ENCODE data around the gene TIMM9.
A peak's percentile ranks its signal among the peaks of the same experiment; 100 is the strongest.
"Not testable (repeated sequence)": the region's sequence is repeated elsewhere in the genome, so short reads cannot be mapped to it uniquely, and the experiment has no call there.

Gene TIMM9

DNA sequence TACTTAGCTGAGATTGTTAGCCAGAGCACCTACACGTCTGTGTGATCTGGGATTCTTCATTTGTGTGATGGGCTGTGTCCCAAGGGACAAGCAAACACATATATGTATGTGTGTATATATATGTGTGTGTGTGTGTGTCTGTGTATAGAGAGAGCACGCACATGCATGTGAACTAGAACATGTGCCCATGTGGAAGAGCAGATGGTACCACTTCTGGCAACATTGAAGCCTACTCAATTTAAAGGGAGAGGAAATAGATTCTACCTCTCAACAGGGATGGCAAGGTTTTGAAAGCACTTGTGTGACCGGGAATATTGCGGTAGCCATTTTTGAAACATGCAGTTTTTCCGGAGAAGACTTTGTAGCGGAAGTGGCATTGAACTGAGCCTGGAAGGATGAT is 30.2 kb downstream of the TIMM9 start:
- no peak for DNase-seq

DNA sequence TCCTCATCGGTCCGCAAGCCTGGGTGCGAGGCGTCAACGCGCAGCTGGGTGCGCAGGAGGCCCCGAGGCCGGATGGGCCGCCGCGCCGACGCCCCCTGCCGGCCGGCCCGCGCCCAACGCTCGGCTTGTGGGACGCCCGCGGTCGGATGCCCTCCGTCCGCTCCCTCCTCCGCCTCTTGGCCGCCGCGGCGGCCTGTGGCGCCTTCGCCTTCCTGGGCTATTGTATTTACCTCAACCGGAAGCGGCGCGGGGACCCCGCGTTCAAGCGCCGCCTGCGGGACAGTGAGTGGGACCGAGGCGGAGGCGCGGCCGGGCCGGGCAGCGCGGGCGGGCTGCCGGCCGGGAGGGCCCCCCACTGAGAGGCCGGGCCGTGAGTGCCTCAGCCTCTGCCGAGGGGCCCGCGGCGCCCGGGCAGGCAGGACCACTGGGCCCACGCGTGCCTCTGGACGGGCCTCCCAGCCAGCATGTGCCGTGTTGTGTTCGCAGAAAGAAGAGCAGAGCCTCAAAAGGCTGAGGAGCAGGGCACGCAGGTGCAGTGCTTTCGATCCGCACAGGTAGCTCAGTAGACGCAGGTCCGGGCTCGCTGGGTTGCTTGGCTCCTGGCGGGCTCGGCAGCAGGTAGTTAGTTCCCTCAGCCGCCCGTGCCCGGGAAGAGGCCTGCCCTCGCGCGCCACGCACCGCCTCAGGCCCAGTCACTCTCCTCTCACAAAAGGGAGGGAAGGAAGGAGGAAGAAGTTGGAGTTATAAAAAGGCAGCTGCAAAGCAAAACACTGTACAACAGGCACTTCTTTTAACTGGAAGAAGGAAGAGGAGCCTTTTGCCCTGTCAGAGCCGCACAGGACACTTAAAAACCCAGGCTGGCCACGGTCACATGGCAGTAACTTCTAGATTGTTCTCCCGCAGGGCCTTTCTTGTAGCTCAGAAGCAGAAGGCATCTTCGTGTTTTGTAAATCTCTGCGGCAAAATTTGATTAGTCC is 31.2 kb downstream of the TIMM9 start, which contains the start of gene TOMM20L:
Gene TOMM20L, plus strand, starts transcription at position 119 of the 977 bp plus-strand sequence. Its CDS starts 28 bp downstream, at position 147.
- peak; percentile 54 for DNase-seq

DNA sequence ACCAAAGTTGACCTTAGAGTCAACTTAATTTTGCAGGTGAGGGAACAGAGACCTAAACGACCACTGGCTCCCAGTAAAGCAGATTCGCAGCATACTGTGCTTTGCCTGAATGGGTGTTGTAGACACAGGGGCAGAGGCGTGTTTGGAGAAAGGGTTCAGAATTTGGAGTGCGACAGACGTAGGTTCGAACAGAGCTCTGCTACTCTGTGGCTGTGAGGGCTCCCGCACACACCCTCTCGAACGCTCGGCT is 31.8 kb downstream of the TIMM9 start:
- DNase-seq = no peak

DNA sequence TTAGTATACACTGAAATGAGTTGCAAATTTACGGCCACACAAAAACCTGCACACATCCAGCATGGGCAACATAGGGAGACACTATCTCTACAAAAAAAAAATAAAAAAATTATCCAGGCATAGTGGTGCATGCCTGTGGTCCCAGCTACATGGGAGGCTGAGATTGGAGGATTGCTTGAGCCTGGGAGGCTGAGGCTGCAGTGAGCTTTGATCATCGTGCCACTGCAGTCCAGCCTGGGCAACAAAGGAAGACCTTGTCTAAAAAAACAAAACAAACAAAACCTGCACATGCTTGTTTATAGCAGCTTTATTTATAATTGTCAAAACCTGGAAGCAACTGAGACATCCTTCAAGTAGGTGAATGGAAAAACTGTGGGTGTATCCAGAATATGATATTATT is 36.5 kb downstream of the TIMM9 start:
- DNase-seq = no peak

DNA sequence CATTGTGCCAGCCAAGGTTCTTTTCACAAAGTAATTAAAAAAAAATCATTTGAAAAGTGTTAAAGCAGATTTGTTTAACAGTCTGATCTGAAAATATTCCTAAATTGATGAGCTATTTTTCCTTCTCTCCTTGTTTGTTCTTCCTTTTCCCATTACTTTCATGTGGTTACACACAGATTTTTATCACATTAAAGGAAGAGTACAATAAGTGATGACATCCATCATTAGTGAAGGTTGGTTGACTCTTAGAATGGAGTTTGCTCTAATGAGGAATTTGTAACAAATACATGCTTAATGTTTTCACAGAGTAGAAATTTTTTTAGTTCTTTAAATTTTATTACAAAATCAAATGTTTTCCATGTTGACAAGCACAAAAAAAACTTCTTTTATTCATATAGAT is 50.5 kb downstream of the TIMM9 start:
- no peak for DNase-seq

DNA sequence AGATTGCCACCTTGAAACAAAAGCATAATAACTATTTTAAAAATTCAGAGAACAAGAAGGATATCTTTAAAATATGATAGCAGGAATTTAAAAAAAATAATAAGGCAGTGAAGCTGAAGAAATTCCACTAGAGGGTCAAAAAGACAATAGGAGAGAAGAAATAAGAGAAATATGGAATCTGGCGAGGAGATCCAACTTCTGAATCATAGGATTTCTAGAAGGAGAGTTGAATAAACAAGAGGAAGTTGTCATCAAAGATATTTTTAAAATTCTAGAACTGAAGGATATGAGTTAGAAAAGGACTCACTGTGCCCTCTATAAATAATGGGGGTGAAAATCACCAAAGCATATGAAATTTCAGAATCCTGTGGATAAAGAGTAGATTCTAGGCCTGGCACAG is 58.4 kb downstream of the TIMM9 start:
- no peak for DNase-seq

DNA sequence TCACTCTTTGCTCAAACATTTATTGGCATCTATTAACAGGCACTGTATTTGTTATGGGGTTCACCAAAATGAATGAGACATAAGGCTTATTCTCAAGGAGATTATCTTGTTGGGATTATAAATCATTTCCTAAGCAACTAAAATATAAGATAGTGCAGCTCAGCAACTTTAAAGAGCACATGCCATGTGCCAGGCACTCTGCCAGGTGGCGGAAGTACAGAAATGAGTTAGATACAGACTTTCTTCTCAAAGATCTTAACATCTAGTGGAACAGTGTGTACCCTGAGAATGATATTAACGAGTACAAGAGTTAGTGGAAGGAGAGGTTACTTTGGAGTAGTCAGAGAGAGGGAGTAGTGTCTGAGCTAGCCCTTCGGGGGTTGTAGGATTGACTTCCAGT is 60.0 kb downstream of the TIMM9 start:
- DNase-seq = no peak

DNA sequence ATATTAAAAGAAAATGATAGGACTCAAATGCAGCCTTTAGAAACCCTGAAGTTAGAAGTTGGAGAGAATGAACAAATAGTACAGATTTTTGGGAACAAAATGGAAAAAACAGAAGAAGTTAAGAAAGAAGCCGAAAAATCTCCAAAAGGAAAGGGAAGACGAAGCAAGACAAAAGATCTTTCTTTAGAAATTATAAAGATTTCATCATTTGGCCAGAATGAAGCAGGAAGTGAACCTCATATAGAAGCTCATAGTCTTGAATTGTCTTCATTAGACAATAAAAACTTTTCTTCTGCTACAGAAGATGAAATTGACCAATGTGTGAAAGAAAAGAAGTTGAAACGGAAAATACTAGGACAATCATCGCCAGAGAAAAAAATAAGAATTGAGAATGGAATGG is 63.0 kb downstream of the TIMM9 start:
- no peak for DNase-seq

DNA sequence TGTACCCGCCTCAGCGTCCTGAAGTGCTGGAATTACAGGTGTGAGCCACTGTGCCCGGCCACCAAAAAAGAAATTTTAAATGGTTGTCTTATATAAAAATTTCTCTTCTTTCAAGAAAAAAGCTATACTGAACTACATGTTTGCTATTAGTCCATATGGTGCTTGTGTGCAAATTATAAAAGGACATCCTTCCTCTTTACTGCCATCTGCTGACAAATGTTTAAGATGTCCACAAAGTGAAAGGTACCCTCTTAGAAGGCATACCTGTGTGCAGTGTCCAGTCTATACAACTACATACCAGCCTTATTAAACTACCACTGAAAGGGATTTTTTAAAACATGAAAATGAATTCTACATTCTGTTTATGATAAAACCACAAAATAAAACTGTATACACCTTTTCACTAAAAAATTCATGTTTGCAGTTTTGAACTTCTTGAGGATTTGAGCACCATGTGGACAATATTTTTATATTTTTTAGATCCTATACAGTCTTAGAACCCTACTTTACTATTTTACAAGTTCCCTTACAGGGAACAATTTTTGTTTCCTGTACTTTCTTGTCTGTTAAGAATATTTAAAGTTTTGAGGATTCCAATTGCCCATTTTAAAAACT is 64.4 kb downstream of the TIMM9 start:
- DNase-seq = peak; percentile 4

DNA sequence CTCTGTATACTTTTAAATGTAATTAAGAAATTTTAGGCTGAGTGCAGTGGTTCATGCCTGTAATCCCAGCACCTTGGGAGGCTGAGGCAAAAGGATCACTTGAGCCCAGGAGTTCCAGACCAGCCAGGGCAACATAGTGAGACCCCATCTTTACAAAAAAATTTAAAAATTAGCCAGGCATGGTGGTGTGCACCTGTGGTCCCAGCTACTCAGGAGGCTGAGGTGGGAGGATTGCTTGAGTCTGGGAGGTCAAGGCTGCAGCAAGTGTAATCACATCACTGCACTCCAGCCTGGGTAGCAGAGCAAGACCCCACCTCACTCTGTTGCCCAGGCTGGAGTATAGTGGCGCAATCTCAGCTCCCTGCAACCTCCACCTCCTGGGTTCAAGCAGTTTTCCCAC is 65.1 kb downstream of the TIMM9 start:
- not testable (repeated sequence) for DNase-seq

Data from NCI-H1092 (cell line).